HEK293 (cell line): ENCODE data around the gene SMIM10L1.

Source experiments
- CTCF ChIA-PET: fragments of 350-600 bp; formaldehyde crosslinking; extraction: SDS; loops from one replicate; lab custom pipeline; 2021; ENCODE audit warnings: antibody characterized with exemption; lab: Yijun Ruan, JAX
- POLR2A ChIA-PET: fragments of 300-600 bp; formaldehyde crosslinking; extraction: SDS; loops from one replicate; lab custom pipeline; 2020; ENCODE audit warnings: antibody characterized with exemption, inconsistent platforms; lab: Yijun Ruan, JAX
- H3K27ac ChIP-seq: fragments of 200-500 bp; sonication (Bioruptor generic); 2 replicates; pipeline ENCODE4 v1.5.1; 2014; ENCODE audit warnings: low read depth, low read length, control low read depth, inconsistent platforms; ENCODE audit errors: extremely low read depth
- H3K36me3 ChIP-seq, 2 experiments: fragments of 200-500 bp in 1 of 2; sonication (Bioruptor generic) in 1 of 2; 1 replicate in 1 of 2; 2 replicates in 1 of 2; pipeline ENCODE4 v1.5.1; 2014 to 2017; ENCODE audit warnings: inconsistent platforms in 2 of 2, low read length in 2 of 2; ENCODE audit not compliant: control insufficient read depth in 2 of 2, insufficient read depth in 1 of 2
- H3K4me1 ChIP-seq: fragments of 200-500 bp; sonication (Bioruptor generic); 2 replicates; pipeline ENCODE4 v1.5.1; 2014; ENCODE audit warnings: mild to moderate bottlenecking, low read length, inconsistent platforms; ENCODE audit not compliant: control insufficient read depth, insufficient read depth
- H3K4me3 ChIP-seq: 2 replicates; pipeline ENCODE4 v1.5.1; 2011; ENCODE audit warnings: low read depth, mild to moderate bottlenecking, control low read depth, low read length, moderate library complexity
- H3K9me3 ChIP-seq: fragments of 200-500 bp; sonication (Bioruptor generic); 2 replicates; pipeline ENCODE4 v1.5.1; 2014; ENCODE audit warnings: low read depth, low read length, inconsistent platforms; ENCODE audit not compliant: control insufficient read depth, insufficient read depth
- GLI4 ChIP-seq: fragments of 450-650 bp; formaldehyde crosslinking; IDR thresholded peaks from 2 replicates; pipeline ENCODE4 v1.5.1; 2016; ENCODE audit warnings: missing biosample characterization, missing genetic modification characterization
- KLF7 ChIP-seq: fragments of 450-650 bp; formaldehyde crosslinking; IDR thresholded peaks from 2 replicates; pipeline ENCODE4 v1.5.1; 2016; ENCODE audit warnings: missing biosample characterization, missing genetic modification characterization, borderline replicate concordance
- KLF9 ChIP-seq: fragments of 450-650 bp; formaldehyde crosslinking; IDR thresholded peaks from 2 replicates; pipeline ENCODE4 v1.5.1; 2016; ENCODE audit warnings: missing biosample characterization, missing genetic modification characterization, low read depth
- PRDM2 ChIP-seq: fragments of 450-650 bp; formaldehyde crosslinking; IDR thresholded peaks from 2 replicates; pipeline ENCODE4 v1.5.1; 2016; ENCODE audit warnings: missing biosample characterization, missing genetic modification characterization, borderline replicate concordance
- SP2 ChIP-seq: fragments of 450-650 bp; formaldehyde crosslinking; IDR thresholded peaks from 2 replicates; pipeline ENCODE4 v1.5.1; 2016; ENCODE audit warnings: missing biosample characterization, missing genetic modification characterization
- ZBTB26 ChIP-seq: fragments of 450-650 bp; formaldehyde crosslinking; optimal IDR thresholded peaks from 2 replicates; pipeline ENCODE3; 2016; ENCODE audit warnings: missing biosample characterization, mild to moderate bottlenecking, missing genetic modification characterization
- ZNF2 ChIP-seq: fragments of 450-650 bp; formaldehyde crosslinking; IDR thresholded peaks from 2 replicates; pipeline ENCODE4 v1.5.1; 2016; ENCODE audit warnings: missing biosample characterization, missing genetic modification characterization
- ZNF202 ChIP-seq: fragments of 450-650 bp; formaldehyde crosslinking; IDR thresholded peaks from 2 replicates; pipeline ENCODE4 v1.5.1; 2016; ENCODE audit warnings: missing biosample characterization, missing genetic modification characterization, borderline replicate concordance
- ZNF37A ChIP-seq: fragments of 450-650 bp; IDR thresholded peaks from 2 replicates; pipeline ENCODE4 v1.5.1; 2018; ENCODE audit warnings: missing biosample characterization, missing genetic modification characterization
- ZNF404 ChIP-seq: fragments of 450-650 bp; formaldehyde crosslinking; IDR thresholded peaks from 2 replicates; pipeline ENCODE4 v1.5.1; 2017; ENCODE audit warnings: missing biosample characterization, missing genetic modification characterization
- ZNF513 ChIP-seq: fragments of 450-650 bp; IDR thresholded peaks from 2 replicates; pipeline ENCODE4 v1.5.1; 2018; ENCODE audit warnings: missing biosample characterization, missing genetic modification characterization
- ZNF654 ChIP-seq: fragments of 450-650 bp; formaldehyde crosslinking; IDR thresholded peaks from 2 replicates; pipeline ENCODE4 v1.5.1; 2016; ENCODE audit warnings: low read depth, missing biosample characterization, missing genetic modification characterization
- ZNF658 ChIP-seq: fragments of 450-650 bp; formaldehyde crosslinking; IDR thresholded peaks from 2 replicates; pipeline ENCODE4; 2016; ENCODE audit warnings: missing biosample characterization, missing genetic modification characterization
- ZNF692 ChIP-seq: fragments of 450-650 bp; formaldehyde crosslinking; IDR thresholded peaks from 2 replicates; pipeline ENCODE4 v1.5.1; 2016; ENCODE audit warnings: missing biosample characterization, missing genetic modification characterization
- ZNF747 ChIP-seq: fragments of 450-650 bp; formaldehyde crosslinking; IDR thresholded peaks from 2 replicates; pipeline ENCODE4 v1.5.1; 2016; ENCODE audit warnings: missing biosample characterization, missing genetic modification characterization
- ZNF768 ChIP-seq: fragments of 450-650 bp; formaldehyde crosslinking; IDR thresholded peaks from 2 replicates; pipeline ENCODE4 v1.5.1; 2018; ENCODE audit warnings: missing biosample characterization, mild to moderate bottlenecking, missing genetic modification characterization
- ZNF777 ChIP-seq: fragments of 450-650 bp; formaldehyde crosslinking; IDR thresholded peaks from 2 replicates; pipeline ENCODE4 v1.5.1; 2017; ENCODE audit warnings: missing biosample characterization, missing genetic modification characterization, borderline replicate concordance
- ZSCAN18 ChIP-seq: fragments of 450-650 bp; formaldehyde crosslinking; IDR thresholded peaks from 2 replicates; pipeline ENCODE4 v1.5.1; 2016; ENCODE audit warnings: missing biosample characterization, missing genetic modification characterization
- TF ChIP-seq, protein P1 (sequence below): fragments of 450-650 bp; formaldehyde crosslinking; IDR thresholded peaks from 2 replicates; pipeline ENCODE4 v1.5.1; 2016; ENCODE audit warnings: missing biosample characterization, missing genetic modification characterization

Gene SMIM10L1

GRCh38 chr12:11162502-11162901, 8.5 kb upstream of the SMIM10L1 start (continued):
- no peak for TF ChIP-seq ZNF513 (tag by site-specific recombination)
- TF ChIP-seq ZNF768, result no peak
- TF ChIP-seq ZNF658 (tag by site-specific recombination), result no peak
- TF ChIP-seq ZNF692 (tag by site-specific recombination), result no peak
- TF ChIP-seq ZNF37A (tag by site-specific recombination), result no peak
- no peak for TF ChIP-seq KLF9 (tag by site-specific recombination)
- TF ChIP-seq ZNF747, result no peak
- TF ChIP-seq PRDM2 (tag by site-specific recombination), result no peak
- TF ChIP-seq, all 188 proteins: peak for 0

- peaks cover 5 to 43% of the 10 kb centered on the region in 2 experiments; a peak in 2 of 3 replicates for H3K36me3 ChIP-seq
- ChIA-PET POLR2A (interaction anchor here (2.5 kb wide), 1 partner anchor 7 kb away, joined by 13 read pairs; the partner anchor contains the start of gene SMIM10L1), CTCF (interaction anchor here (0.5 kb wide), 1 partner anchor 21 kb away, joined by 3 read pairs; no protein-coding TSS in a partner anchor)
These were observed 6.6 kb upstream of the SMIM10L1 start for GRCh38 chr12:11164384-11164783.

More at GRCh38 chr12:11164384-11164783, 6.6 kb upstream of the SMIM10L1 start:
- Histone ChIP-seq H3K4me3 (no peak overlapping the region), H3K9me3 (no peaks in the 10 kb centered on the region), H3K4me1 (no peaks in the 10 kb centered on the region), H3K27ac (no peak overlapping the region)
- TF ChIP-seq GLI4 (tag by site-specific recombination), result no peak
- no peak for TF ChIP-seq SP2 (tag by site-specific recombination)
- no peak for TF ChIP-seq ZNF2 (tag by site-specific recombination)
- no peak for TF ChIP-seq ZNF404 (tag by site-specific recombination)
- no peak for TF ChIP-seq ZNF654
- TF ChIP-seq ZNF202 (tag by site-specific recombination), result no peak
- no peak for TF ChIP-seq KLF7 (tag by site-specific recombination)
- TF ChIP-seq ZNF768, result no peak
- no peak for TF ChIP-seq ZSCAN18
- no peak for TF ChIP-seq ZNF777 (tag by site-specific recombination)
- TF ChIP-seq ZBTB26 (tag by site-specific recombination), result no peak
- TF ChIP-seq, protein P1, sequence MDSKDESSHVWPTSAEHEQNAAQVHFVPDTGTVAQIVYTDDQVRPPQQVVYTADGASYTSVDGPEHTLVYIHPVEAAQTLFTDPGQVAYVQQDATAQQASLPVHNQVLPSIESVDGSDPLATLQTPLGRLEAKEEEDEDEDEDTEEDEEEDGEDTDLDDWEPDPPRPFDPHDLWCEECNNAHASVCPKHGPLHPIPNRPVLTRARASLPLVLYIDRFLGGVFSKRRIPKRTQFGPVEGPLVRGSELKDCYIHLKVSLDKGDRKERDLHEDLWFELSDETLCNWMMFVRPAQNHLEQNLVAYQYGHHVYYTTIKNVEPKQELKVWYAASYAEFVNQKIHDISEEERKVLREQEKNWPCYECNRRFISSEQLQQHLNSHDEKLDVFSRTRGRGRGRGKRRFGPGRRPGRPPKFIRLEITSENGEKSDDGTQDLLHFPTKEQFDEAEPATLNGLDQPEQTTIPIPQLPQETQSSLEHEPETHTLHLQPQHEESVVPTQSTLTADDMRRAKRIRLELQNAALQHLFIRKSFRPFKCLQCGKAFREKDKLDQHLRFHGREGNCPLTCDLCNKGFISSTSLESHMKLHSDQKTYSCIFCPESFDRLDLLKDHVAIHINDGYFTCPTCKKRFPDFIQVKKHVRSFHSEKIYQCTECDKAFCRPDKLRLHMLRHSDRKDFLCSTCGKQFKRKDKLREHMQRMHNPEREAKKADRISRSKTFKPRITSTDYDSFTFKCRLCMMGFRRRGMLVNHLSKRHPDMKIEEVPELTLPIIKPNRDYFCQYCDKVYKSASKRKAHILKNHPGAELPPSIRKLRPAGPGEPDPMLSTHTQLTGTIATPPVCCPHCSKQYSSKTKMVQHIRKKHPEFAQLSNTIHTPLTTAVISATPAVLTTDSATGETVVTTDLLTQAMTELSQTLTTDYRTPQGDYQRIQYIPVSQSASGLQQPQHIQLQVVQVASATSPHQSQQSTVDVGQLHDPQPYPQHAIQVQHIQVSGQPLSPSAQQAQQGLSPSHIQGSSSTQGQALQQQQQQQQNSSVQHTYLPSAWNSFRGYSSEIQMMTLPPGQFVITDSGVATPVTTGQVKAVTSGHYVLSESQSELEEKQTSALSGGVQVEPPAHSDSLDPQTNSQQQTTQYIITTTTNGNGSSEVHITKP, result no peak
